ENCODE results near the gene IMP4. TPM values are rescaled to one million over a fixed set of nuclear protein-coding genes. Genes with fewer than 3 reads are reported as not detected.

IMP4 gene
- total and polyA plus RNA-seq, 4 donors, result 40.4 to 113 (median 86.2) TPM

DNA sequence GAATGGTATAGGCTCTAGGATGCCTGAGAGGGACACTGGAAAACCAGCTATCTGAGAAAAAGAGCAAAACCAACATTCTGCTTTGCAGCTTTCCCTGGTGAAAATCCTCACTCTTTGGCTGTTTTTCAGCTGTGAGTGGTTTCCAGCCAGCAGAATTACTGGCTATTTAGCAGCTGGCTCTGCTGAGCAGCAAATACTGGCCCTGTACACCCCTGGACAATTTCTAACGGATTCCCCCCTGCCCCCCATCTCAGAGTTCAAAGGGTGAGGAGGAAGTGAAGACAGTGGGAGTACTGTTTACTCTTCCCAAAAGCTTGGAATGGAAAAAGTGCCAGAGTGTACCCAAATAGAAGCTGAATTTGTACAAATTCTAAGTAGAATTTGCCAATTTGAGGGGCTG is 26.1 kb upstream of the IMP4 start:
- Histone ChIP-seq H3K36me3 (ENCODE audit: control insufficient read depth in 4 of 4, insufficient read depth in 4 of 4, low read length in 4 of 4) (no peaks in the 10 kb centered on the region), H3K4me1 (ENCODE audit: control insufficient read depth in 5 of 5, insufficient read depth in 5 of 5, low read length in 5 of 5) (no peaks in the 10 kb centered on the region), H3K9me3 (ENCODE audit: control insufficient read depth in 4 of 4, insufficient read depth in 3 of 4, low read length in 3 of 4) (peaks cover 0 to 2% (median 0%) of the 10 kb centered on the region in 4 donors), H3K9ac (ENCODE audit: insufficient read depth in 1 of 2, low read length in 2 of 2) (no peak overlapping the region), H3K4me3 (no peak overlapping the region), H3K27ac (ENCODE audit: low read depth in 1 of 2, low read length in 1 of 2) (no peak overlapping the region), H3K27me3 (ENCODE audit: control insufficient read depth in 3 of 3, insufficient read depth in 3 of 3, low read length in 2 of 3) (no peaks in the 10 kb centered on the region)
- ATAC-seq (ENCODE audit: insufficient read depth, low FRiP score), result no peak
- peak in 2 of 3 donors; percentile 17 to 37 for DNase-seq
- 16 to 31% methylated on average over 1 of the region's 1 CpG for WGBS, 2 donors
- TF ChIP-seq, protein P1, sequence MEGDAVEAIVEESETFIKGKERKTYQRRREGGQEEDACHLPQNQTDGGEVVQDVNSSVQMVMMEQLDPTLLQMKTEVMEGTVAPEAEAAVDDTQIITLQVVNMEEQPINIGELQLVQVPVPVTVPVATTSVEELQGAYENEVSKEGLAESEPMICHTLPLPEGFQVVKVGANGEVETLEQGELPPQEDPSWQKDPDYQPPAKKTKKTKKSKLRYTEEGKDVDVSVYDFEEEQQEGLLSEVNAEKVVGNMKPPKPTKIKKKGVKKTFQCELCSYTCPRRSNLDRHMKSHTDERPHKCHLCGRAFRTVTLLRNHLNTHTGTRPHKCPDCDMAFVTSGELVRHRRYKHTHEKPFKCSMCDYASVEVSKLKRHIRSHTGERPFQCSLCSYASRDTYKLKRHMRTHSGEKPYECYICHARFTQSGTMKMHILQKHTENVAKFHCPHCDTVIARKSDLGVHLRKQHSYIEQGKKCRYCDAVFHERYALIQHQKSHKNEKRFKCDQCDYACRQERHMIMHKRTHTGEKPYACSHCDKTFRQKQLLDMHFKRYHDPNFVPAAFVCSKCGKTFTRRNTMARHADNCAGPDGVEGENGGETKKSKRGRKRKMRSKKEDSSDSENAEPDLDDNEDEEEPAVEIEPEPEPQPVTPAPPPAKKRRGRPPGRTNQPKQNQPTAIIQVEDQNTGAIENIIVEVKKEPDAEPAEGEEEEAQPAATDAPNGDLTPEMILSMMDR (IDR thresholded peaks at IDR 0.05; ENCODE audit: control extremely low read depth, extremely low read depth), result no peak

DNA sequence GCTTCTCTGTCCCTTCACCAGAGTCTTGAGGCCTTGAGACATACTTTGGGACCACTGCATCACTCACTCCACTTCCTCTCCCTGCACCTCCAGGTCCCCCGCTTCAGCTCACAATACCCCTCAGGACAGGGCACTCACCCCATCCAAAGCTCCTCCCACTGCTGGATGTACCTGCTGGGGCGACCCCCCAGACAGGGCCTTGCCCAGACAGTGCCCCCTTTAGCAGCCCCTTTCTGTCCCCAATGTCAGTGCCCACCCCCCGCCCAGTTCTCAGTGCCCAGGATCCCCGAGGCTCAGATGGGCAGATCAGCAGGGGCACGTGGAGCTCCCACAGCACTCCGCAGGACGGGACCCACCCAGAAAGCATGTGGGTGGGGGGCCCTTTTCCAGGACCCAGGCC is 23.8 kb upstream of the IMP4 start:
- 73 to 81% methylated on average over 7 of the region's 7 CpGs for WGBS, 2 donors
- ATAC-seq (ENCODE audit: insufficient read depth, low FRiP score), result no peak

DNA sequence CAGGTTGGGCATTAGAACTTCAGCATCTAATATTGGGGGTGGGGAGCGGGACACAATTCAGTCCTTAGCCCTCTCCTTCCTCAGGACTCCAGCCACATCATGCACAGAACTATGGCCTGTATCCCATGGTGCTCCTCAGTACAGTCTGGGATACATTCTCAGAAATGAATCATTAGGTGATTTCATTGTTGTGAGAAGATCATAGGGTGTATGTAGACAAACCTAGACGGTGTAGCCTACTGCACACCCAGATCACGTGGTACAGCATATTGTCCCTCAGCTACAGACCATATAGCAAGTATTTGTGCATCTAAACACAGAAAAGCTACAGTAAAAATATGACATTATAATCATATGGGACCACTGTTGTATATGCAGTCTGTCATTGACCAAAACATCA is 23.2 kb upstream of the IMP4 start:
- TF ChIP-seq, protein P1 (IDR thresholded peaks at IDR 0.05; ENCODE audit: control extremely low read depth, extremely low read depth), result no peak
- ATAC-seq (ENCODE audit: insufficient read depth, low FRiP score) (no peak), DNase-seq (no peak)
- peaks cover 0 to 7% (median 2%) of the 10 kb centered on the region in 3 donors for H3K27me3 ChIP-seq (ENCODE audit: control insufficient read depth in 3 of 3, insufficient read depth in 3 of 3, low read length in 2 of 3)
- 80 to 85% methylated on average over 3 of the region's 3 CpGs for WGBS, 2 donors
- H3K4me1 ChIP-seq (ENCODE audit: control insufficient read depth in 5 of 5, insufficient read depth in 5 of 5, low read length in 5 of 5), result no peaks in the 10 kb centered on the region
- no peak overlapping the region for H3K9ac ChIP-seq (ENCODE audit: insufficient read depth in 1 of 2, low read length in 2 of 2)
- no peak overlapping the region for H3K27ac ChIP-seq (ENCODE audit: low read depth in 1 of 2, low read length in 1 of 2)
- no peak overlapping the region for H3K4me3 ChIP-seq
- H3K36me3 ChIP-seq (ENCODE audit: control insufficient read depth in 4 of 4, insufficient read depth in 4 of 4, low read length in 4 of 4), result no peaks in the 10 kb centered on the region
- H3K9me3 ChIP-seq (ENCODE audit: control insufficient read depth in 4 of 4, insufficient read depth in 3 of 4, low read length in 3 of 4), result peaks cover 0 to 2% (median 0%) of the 10 kb centered on the region in 4 donors

More for the DNA sequence above, 23.8 kb upstream of the IMP4 start:
- Histone ChIP-seq H3K27me3 (ENCODE audit: control insufficient read depth in 3 of 3, insufficient read depth in 3 of 3, low read length in 2 of 3) (peaks cover 0 to 5% (median 0%) of the 10 kb centered on the region in 3 donors), H3K36me3 (ENCODE audit: control insufficient read depth in 4 of 4, insufficient read depth in 4 of 4, low read length in 4 of 4) (no peaks in the 10 kb centered on the region), H3K4me3 (no peak overlapping the region), H3K9ac (ENCODE audit: insufficient read depth in 1 of 2, low read length in 2 of 2) (no peak overlapping the region), H3K27ac (ENCODE audit: low read depth in 1 of 2, low read length in 1 of 2) (no peak overlapping the region), H3K9me3 (ENCODE audit: control insufficient read depth in 4 of 4, insufficient read depth in 3 of 4, low read length in 3 of 4) (peaks cover 0 to 2% (median 0%) of the 10 kb centered on the region in 4 donors), H3K4me1 (ENCODE audit: control insufficient read depth in 5 of 5, insufficient read depth in 5 of 5, low read length in 5 of 5) (no peaks in the 10 kb centered on the region)
- TF ChIP-seq, protein P1 (IDR thresholded peaks at IDR 0.05; ENCODE audit: control extremely low read depth, extremely low read depth), result no peak
- no peak for DNase-seq
